ENCODE results near the gene RSBN1. TPM values are rescaled to one million over a fixed set of nuclear protein-coding genes. Genes with fewer than 3 reads are reported as not detected.
A peak's percentile ranks its signal among the peaks of the same experiment; 100 is the strongest.

The RSBN1 gene
- total RNA-seq, 4 donors from 2014 or later = 18.2 to 37.6 (median 24.5) TPM

DNA sequence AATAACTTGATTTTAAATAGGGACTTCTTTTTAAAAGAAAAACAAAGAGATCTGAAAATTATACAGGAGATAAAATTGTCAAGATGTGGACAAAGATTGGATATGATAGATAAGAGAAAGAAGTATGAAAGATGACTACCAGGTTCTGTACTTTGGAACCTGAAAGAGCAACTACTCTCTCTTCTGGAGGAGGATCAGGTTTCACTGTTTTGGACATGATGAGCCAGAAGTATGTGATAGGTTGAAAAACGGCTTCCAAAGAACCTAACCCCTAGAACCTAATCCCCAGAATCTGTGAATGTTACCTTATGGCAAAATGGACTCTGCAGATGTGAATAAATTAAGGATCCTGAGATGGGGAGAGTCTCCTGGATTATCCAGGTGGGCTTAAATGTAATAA, 26.2 kb downstream of the RSBN1 start:
- no peak for TF ChIP-seq POLR2A (IDR thresholded peaks at IDR 0.05)
- TF ChIP-seq, protein P1, sequence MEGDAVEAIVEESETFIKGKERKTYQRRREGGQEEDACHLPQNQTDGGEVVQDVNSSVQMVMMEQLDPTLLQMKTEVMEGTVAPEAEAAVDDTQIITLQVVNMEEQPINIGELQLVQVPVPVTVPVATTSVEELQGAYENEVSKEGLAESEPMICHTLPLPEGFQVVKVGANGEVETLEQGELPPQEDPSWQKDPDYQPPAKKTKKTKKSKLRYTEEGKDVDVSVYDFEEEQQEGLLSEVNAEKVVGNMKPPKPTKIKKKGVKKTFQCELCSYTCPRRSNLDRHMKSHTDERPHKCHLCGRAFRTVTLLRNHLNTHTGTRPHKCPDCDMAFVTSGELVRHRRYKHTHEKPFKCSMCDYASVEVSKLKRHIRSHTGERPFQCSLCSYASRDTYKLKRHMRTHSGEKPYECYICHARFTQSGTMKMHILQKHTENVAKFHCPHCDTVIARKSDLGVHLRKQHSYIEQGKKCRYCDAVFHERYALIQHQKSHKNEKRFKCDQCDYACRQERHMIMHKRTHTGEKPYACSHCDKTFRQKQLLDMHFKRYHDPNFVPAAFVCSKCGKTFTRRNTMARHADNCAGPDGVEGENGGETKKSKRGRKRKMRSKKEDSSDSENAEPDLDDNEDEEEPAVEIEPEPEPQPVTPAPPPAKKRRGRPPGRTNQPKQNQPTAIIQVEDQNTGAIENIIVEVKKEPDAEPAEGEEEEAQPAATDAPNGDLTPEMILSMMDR (IDR thresholded peaks at IDR 0.05) = no peak
- intact Hi-C loops (cut with DNase I; ENCODE audit: low total_unique reads) = no loop called here
- WGBS, 2 donors = 40 to 50% methylated on average over 1 of the region's 1 CpG
- H3K4me3 ChIP-seq (ENCODE audit: low read depth, poor library complexity, severe bottlenecking) = no peak overlapping the region
- DNase-seq (ENCODE audit: low spot score in 2 of 2) = no peak

DNA sequence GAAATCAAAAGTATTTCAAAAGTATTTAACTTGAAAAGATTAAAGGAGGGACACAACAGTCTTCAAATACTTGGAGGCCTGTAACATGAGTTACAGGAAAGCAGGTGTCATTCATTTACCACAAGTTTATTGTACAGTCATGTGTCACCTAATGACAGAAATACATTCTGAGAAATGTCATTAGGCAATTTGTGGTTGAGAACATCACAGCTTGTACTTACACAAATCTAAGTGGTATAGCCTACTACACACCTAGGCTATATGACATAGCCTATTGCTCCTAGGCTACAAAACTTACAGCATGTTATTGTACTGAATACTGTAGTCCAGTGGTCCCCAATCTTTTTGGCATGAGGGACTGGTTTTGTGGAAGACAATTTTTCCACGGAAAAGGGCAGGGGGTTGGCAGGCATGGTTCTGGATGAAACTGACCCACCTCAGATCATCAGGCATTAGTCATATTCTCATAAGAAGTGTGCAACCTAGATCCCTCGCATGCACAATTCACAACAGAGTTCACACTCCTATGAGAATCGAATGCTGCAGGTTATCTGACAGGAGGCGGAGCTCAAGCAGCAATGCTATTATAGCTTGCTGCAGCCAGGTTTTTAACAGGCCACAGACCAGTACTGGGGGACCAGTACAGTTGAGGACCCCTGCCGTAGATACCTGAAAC, 28.0 kb downstream of the RSBN1 start:
- no peak for DNase-seq (ENCODE audit: low spot score in 2 of 2)
- WGBS, 2 donors = 68 to 71% methylated on average over 5 of the region's 5 CpGs
- intact Hi-C loops (cut with DNase I; ENCODE audit: low total_unique reads) = no loop called here
- TF ChIP-seq, protein P1 (IDR thresholded peaks at IDR 0.05) = no peak
- no peak for TF ChIP-seq POLR2A (IDR thresholded peaks at IDR 0.05)
- no peak overlapping the region for H3K4me3 ChIP-seq (ENCODE audit: low read depth, poor library complexity, severe bottlenecking)

DNA sequence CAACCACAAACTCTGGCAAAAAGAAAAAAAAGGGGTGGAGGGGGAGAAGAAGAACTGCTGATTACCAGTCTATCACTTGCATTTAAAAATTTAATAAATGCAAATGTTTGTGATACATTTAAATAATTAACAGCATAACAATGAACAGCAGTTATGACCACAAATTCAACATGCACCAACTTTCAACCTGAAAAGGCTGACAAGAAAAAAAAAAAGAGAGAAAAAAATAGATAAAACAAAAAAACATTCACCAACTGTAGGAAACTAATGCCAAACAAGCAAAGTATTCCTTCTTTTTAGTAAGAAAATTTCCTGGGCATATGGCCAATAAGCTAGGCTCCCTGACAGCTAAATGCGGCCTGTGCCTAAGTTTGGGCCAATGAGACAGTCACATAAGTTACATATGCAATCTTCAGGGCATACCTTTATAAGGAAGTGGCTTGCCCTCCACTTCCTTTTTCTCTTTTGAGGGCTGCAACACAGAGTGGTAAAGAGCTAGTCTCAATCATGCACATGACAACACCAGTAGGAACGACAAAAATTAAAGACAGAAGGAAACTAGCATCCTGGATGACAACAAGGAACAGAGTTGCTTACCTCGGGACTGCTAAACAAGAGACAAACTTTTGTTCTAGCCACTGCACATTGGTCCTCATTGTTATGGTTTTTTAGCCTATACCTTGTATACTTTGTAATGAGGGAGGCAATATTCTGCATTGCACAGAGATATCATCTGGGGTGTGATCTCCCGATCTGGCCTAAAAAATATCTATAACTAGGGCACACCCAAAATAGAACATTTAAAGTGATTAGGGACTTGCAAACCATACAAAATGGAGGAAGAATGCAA, 28.8 kb downstream of the RSBN1 start:
- no peak for TF ChIP-seq POLR2A (IDR thresholded peaks at IDR 0.05)
- TF ChIP-seq, protein P1 (IDR thresholded peaks at IDR 0.05) = no peak
- intact Hi-C loops (cut with DNase I; ENCODE audit: low total_unique reads) = no loop called here
- WGBS, 2 donors = 17 to 19% methylated on average over 4 of the region's 4 CpGs
- no peak overlapping the region for H3K4me3 ChIP-seq (ENCODE audit: low read depth, poor library complexity, severe bottlenecking)
- peak in 1 of 2 donors; percentile 29 for DNase-seq (ENCODE audit: low spot score in 2 of 2)

DNA sequence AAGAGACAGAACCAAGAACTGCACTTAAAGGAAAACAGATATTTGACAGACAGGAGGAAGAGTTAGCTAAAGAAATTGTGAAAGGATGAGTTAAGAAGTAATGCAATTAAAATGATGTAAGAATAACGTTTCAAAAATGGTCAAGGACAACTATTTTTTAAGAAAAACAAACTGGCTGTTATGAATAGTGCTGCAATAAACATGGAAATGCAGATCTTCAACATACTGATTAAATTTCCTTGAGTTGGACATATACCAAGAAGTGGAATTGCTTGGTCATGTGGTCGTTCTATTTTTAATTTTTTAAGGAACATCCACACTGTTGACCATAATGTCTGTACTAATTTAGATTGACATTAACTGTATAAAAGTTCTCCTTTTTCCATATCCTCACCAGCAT, 29.9 kb downstream of the RSBN1 start:
- WGBS, 2 donors = 30 to 37% methylated on average over 2 of the region's 2 CpGs
- intact Hi-C loops (cut with DNase I; ENCODE audit: low total_unique reads) = no loop called here
- no peak for DNase-seq (ENCODE audit: low spot score in 2 of 2)
- TF ChIP-seq POLR2A (IDR thresholded peaks at IDR 0.05) = no peak
- TF ChIP-seq, protein P1 (IDR thresholded peaks at IDR 0.05) = no peak
- no peak overlapping the region for H3K4me3 ChIP-seq (ENCODE audit: low read depth, poor library complexity, severe bottlenecking)

DNA sequence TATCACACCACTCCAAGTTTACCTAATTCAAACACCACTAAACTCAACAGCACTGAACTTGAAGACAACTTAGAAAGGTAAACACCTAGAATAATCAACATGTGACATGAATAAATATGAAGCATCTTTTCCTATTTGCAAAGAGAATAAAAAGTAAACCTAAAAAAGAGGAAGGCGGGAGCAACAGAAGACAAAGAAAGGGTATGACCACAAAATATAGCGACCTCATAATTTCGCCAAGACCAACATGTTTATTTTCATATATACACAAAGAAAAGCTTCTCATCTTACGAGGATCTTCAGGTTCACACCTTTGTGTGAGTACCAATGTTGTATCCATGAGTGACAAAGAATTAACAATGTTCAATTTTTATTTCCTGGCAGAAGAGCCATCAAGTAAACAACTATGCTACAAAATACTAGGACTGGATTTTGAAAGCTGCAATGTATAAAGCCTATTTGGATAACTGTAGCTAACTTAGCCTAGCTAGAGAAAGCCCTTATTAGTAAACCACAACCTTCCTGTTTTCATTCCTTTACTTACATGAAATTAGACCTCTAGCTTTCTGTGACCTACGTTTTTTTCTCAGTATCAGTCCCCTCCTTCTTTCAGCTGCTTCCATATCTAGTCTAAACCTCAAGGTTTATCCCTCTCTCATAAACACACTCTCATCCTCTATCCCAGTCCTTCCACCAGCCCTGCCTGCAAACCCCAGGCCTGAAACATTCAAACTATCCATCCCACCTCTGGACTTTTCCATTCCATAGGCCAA, 31.7 kb downstream of the RSBN1 start:
- WGBS, 2 donors = 78 to 84% methylated on average over 5 of the region's 5 CpGs
- H3K4me3 ChIP-seq (ENCODE audit: low read depth, poor library complexity, severe bottlenecking) = no peak overlapping the region
- TF ChIP-seq, protein P1 (IDR thresholded peaks at IDR 0.05) = no peak
- no peak for TF ChIP-seq POLR2A (IDR thresholded peaks at IDR 0.05)
- intact Hi-C loops (cut with DNase I; ENCODE audit: low total_unique reads) = no loop called here
- DNase-seq (ENCODE audit: low spot score in 2 of 2) = no peak

All from lower leg skin (tissue), 4 donors.